ENCODE results near the gene BNC2.

Gene BNC2

DNA sequence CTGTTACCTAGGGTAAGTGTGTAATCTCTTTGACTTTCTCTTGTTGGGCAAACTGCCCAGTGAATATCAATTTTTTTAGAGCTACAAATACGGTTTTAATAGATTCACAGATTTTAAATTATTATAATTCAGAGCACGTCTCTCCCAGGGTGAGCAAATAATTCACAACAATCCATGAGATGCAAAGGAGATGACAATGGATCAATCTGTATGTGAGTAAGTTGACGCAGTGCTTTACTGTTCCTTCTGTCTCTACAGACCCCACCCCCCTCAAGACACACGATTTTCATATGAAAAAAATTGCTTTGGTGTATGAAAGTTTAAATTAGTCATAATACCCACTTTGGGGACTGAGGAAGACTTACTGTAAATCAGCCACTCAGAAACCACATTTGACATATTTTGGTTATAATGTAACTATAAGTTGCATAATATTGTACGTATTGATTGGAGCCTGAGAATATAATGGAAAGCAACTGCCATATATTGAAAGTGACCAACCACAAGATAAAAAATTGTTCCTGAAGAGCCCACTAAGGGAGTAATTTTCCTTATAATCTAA is 201.7 kb downstream of the BNC2 start:
- no peak for DNase-seq (ENCODE audit: extremely low read depth, low read depth)
- TF ChIP-seq, protein P1, sequence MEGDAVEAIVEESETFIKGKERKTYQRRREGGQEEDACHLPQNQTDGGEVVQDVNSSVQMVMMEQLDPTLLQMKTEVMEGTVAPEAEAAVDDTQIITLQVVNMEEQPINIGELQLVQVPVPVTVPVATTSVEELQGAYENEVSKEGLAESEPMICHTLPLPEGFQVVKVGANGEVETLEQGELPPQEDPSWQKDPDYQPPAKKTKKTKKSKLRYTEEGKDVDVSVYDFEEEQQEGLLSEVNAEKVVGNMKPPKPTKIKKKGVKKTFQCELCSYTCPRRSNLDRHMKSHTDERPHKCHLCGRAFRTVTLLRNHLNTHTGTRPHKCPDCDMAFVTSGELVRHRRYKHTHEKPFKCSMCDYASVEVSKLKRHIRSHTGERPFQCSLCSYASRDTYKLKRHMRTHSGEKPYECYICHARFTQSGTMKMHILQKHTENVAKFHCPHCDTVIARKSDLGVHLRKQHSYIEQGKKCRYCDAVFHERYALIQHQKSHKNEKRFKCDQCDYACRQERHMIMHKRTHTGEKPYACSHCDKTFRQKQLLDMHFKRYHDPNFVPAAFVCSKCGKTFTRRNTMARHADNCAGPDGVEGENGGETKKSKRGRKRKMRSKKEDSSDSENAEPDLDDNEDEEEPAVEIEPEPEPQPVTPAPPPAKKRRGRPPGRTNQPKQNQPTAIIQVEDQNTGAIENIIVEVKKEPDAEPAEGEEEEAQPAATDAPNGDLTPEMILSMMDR (IDR thresholded peaks at IDR 0.05; ENCODE audit: low read depth, low read length): no peak

- TF ChIP-seq, protein P1 (IDR thresholded peaks at IDR 0.05; ENCODE audit: low read depth, low read length): no peak
- no peak for DNase-seq (ENCODE audit: extremely low read depth, low read depth)
Measured at GRCh38 chr9:16664211-16664610, 206.3 kb downstream of the BNC2 start.

- DNase-seq (ENCODE audit: extremely low read depth, low read depth): no peak
- TF ChIP-seq, protein P1 (IDR thresholded peaks at IDR 0.05; ENCODE audit: low read depth, low read length): no peak
Measured at GRCh38 chr9:16661816-16662215, 208.7 kb downstream of the BNC2 start.

DNA sequence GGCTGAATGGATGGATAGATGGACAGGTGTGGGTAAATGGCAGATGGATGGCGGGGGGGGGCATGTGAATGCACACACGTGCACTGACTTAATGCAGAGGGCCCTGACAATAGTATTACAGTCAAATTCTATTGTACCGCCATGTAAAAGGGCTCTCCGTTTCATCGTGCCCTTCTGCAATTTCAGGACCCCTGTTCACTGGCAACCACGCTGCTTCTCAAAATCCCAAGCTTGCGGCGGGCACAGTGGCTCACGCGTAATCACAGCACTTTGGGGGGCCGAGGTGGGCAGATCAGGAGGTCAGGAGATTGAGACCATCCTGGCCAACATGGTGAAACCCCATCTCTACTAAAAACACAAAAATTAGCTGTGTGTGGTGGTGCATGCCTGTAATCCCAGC is 211.4 kb downstream of the BNC2 start:
- DNase-seq (ENCODE audit: extremely low read depth, low read depth): no peak
- TF ChIP-seq, protein P1 (IDR thresholded peaks at IDR 0.05; ENCODE audit: low read depth, low read length): no peak

- no peak for DNase-seq (ENCODE audit: extremely low read depth, low read depth)
- TF ChIP-seq, protein P1 (IDR thresholded peaks at IDR 0.05; ENCODE audit: low read depth, low read length): no peak
Measured at GRCh38 chr9:16656432-16657169, 213.9 kb downstream of the BNC2 start.

DNA sequence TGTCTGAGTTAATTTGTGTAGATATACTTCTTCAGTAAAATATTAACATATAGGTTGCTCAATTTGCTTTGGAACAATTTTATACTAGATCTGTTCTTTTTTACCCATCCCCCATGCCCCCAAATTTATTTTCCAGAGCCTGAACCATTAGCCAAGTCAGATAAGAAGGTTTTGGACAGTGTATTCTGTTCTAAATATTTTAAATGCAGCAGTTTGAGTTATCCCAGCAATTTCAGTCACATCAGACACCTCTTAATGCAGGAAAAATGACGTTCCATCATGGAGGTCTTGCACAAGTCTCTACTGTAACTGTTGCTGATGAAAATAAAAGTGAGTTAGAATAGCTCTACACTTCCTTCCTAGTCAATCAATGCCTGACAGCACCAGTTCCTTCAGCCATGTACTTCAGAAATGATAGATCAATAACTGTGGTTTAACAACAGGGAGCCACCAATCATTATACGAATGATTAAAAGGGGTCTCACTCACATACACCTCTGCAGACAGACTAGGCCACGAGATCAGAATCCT is 215.8 kb downstream of the BNC2 start:
- TF ChIP-seq, protein P1 (IDR thresholded peaks at IDR 0.05; ENCODE audit: low read depth, low read length): no peak
- DNase-seq (ENCODE audit: extremely low read depth, low read depth): no peak
